Stimulated activated CD4-positive, alpha-beta T cell treated with anti-CD3 and anti-CD28 coated beads, TNF-alpha, amount 100 ng/mL, for 48 hours (primary cell): ENCODE data around the gene PGAP6.
A peak's percentile ranks its signal among the peaks of the same experiment; 100 is the strongest.
"Not testable (repeated sequence)": the region's sequence is repeated elsewhere in the genome, so short reads cannot be mapped to it uniquely, and the experiment has no call there.

ENCODE experiments used
- DNase-seq, 3 donors: peaks; one replicate each; pipeline ENCODE4 v3.0.0-alpha.2; 2020; ENCODE audit warnings: low read depth in 3 of 3

The PGAP6 gene, protein sequence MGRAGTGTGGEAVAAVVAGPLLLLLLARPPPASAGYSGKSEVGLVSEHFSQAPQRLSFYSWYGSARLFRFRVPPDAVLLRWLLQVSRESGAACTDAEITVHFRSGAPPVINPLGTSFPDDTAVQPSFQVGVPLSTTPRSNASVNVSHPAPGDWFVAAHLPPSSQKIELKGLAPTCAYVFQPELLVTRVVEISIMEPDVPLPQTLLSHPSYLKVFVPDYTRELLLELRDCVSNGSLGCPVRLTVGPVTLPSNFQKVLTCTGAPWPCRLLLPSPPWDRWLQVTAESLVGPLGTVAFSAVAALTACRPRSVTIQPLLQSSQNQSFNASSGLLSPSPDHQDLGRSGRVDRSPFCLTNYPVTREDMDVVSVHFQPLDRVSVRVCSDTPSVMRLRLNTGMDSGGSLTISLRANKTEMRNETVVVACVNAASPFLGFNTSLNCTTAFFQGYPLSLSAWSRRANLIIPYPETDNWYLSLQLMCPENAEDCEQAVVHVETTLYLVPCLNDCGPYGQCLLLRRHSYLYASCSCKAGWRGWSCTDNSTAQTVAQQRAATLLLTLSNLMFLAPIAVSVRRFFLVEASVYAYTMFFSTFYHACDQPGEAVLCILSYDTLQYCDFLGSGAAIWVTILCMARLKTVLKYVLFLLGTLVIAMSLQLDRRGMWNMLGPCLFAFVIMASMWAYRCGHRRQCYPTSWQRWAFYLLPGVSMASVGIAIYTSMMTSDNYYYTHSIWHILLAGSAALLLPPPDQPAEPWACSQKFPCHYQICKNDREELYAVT

DNA sequence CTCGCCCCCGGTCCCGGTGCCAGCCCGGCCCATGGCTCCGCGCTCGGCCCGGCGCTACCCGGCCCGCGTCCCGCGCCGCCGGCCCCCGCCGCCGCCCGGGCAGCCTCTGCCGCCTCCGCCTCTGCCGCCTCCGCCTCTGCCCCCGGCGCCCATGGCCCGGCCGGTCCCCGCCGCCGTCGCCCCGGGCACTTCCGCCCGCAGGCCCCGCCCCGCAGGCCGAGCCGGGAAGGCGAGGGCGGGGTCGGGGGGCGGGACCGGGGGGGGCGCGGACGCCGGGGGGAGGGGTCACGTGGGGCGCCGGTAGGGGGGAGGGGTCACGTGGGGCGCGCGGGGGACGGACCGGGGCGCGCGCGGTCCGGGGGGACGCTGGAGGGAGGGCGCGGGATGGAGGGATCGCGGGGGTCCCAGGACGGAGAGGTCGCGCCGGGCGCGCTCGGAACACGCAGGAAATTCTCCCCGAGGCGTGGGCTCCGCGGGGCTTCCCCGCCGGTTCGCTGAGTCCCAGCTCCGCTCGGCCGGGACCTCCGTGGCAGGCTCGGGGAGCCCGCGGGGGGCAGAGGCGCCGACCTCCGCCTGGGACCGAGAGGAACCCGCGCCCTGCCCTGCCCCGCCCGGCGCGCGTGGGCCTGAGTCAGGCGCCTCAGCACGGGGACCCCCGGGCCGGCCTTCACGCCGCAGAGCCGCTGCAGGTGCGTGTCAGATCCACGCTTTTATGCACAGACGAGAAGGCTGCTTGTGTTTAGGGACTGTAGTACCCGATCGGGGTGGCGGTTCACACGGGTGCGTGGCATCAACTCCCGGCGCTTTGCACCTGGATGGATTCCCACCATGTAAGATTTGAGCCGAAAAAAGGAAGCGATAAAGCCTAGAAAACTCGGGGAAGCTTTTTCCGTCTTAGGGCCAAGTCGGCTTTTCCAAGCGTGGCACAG, at the start of gene PGAP6:
Gene PGAP6 (minus strand): TSS at position 190 of the 929 bp plus-strand sequence. CDS start 157 bp downstream, at position 33.
- DNase-seq: peak in 2 of 3 donors; percentile 45 to 51

DNA sequence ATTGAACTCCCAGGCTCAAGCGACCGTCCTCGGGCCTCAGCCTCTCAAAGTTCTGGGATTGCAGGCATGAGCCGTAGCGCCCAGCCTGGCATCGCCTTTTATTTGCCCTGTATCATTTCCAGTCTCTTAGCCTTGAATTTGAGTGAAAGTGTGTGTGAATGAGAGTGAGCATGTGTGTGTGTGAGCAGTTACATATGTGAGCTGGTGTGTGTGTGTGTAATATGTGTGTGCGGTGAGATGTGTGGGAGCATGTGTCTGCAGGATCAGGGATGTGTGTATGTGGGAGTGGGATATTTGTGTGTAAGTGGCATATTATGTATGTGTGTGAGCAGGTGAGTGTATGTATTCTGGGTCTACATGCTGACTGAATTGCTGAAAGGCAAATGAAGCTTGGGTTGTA, 49.1 kb upstream of the PGAP6 start:
- DNase-seq: no peak

DNA sequence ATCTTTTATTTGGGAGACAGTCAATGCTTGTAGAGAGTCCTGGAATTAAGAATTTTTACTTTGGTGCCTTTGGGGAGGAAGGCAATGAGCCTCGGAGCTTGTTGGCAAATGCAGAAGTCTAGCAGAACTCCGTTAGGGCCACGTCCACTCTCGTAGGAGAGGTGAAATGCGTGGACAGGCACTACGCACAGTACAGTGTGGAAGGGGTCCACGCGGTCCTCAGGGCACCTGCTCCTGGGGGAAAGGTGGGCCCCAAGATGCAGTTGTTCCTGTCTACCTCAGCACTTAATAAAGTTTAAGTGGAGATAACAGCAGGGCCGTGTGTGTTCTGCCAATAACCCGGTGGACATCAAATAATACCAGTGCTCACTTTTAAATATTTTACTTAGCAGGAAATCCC, 45.5 kb upstream of the PGAP6 start:
- DNase-seq: no peak

GRCh38 chr16:426906-427249, 45.1 kb upstream of the PGAP6 start:
- DNase-seq: no peak

DNA sequence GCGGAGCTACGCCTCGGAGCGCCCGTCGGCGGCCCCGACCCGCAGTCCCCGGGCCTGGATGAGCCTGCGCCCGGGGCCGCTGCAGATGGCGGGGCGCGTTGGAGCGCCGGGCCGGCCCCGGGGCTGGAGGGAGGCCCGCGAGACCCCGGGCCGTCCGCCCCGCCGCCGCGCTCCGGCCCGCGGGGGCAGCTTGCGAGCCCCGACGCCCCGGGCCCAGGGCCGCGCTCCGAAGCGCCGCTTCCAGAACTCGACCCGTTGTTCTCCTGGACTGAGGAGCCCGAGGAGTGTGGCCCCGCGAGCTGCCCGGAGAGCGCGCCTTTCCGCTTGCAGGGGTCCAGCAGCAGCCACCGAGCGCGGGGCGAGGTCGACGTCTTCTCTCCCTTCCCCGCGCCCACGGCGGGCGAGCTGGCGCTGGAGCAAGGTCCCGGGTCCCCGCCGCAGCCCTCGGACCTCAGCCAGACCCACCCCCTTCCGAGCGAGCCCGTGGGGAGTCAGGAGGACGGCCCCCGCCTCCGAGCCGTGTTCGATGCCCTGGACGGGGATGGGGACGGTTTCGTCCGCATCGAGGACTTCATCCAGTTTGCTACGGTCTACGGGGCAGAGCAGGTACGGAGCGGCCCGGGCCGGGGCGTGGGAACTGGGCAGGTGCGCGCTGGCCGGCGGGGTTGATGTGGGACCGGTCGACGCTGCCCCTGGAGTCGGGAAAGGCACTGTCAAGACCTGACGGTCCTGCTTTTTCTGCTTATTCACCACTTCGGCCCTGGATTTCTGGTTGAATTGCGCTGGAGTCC, 44.5 kb upstream of the PGAP6 start:
- peak in 1 of 3 donors; percentile 11 for DNase-seq

DNA sequence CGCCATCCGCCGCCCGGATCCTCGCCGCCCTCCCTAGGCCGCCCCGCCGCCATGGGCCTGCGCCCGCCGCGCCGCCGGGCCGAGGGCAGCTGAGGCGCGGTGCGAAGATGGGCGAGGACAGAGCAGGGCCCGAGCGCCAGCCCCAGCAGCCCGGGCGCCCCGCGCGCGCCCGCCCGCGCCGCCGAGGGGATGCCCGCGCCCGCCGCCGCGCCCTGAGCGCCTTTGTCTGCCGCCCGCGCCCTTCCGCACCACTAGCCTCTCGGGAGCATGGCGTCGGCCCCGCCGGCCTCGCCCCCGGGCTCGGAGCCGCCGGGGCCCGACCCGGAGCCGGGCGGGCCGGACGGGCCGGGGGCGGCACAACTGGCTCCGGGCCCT, 43.9 kb upstream of the PGAP6 start:
- DNase-seq: no peak

GRCh38 chr16:425082-425718, 43.4 kb upstream of the PGAP6 start, which contains the start of gene RAB11FIP3:
TSS of gene RAB11FIP3 (plus strand) at chr16:425649. CDS start at chr16:426007, 358 bp downstream.
- peak; percentile 72 to 83 (median 74) for DNase-seq

- DNase-seq: no peak
Measured at GRCh38 chr16:424623-425081, 42.9 kb upstream of the PGAP6 start.

GRCh38 chr16:424033-424622, 42.4 kb upstream of the PGAP6 start:
- DNase-seq: no peak

DNA sequence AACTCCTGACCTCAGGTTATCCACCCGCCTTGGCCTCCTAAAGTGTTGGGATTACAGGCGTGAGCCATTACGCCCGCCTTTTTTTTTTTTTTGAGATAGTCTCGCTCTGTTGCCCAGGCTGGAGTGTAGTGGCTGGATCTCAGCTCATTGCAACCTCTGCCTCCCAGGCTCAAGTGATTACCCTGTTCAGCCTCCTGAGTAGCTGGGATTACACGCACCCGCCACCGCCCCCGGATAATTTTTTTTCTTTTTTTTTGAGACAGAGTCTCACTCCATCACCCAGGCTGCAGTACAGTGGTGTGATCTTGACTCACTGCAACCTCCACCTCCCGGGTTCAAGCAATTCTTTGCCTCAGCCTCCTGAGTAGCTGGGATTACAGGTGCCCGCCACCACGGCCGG, 40.4 kb upstream of the PGAP6 start:
- not testable (repeated sequence) for DNase-seq

GRCh38 chr16:415170-415498, 33.4 kb upstream of the PGAP6 start:
- not testable (repeated sequence) for DNase-seq

GRCh38 chr16:414395-415169, 32.8 kb upstream of the PGAP6 start:
- no peak for DNase-seq

GRCh38 chr16:411576-412265, 29.9 kb upstream of the PGAP6 start:
- no peak for DNase-seq

DNA sequence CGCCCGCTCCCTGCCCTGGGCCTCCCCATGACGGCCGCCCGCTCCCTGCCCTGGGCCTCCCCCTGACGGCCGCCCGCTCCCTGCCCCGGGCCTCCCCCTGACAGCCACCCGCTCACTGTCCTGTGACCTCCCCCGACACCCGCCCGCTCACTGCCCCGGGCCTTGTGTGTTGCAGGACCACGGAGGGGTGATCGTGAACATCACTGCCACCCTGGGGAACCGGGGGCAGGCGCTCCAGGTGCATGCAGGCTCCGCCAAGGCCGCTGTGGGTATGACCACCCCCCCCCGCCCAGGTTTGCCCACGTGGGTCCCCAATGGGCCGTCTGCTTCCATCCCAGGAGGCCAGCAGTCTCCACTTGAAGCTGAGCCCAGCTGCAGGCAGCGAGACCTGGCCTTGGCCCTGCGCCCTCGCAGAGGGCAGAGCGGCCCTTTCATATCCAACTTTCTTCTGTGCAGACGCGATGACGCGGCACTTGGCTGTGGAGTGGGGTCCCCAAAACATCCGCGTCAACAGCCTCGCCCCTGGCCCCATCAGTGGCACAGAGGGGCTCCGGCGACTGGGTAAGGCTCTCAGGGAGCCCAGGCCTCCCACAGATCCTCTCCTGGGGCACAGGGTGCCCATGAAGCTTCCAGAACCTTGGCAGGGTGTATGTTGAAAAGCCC, 28.9 kb upstream of the PGAP6 start:
- DNase-seq: no peak

GRCh38 chr16:407253-407652, 25.5 kb upstream of the PGAP6 start:
- DNase-seq: no peak

GRCh38 chr16:405548-406506, 24.0 kb upstream of the PGAP6 start:
- no peak for DNase-seq

DNA sequence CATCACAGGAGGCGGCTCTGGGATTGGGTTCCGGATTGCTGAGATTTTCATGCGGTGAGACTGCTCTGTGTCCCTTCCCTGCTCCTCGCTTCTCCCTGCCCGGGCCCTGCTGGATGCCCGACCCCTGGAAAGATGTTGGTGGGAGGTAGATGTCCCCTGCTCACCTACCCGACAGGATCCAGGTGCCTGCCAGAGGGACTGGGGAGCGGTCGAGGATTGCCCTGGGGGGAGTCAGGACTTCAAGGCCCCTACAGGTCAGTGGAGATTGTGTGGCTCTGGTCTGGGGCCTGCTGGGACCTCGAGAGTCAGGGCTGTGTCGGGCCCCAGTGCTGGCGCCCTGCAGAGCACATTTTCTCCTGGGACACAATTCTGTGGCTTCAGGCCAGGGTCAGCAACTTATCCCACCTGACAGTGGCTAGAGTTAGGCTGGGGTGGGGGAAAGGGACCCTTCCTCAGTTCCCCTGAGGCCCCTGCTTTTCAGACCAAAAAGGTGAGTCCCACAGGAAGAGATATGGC, 23.3 kb upstream of the PGAP6 start:
- DNase-seq: no peak
